Endothelial cell of umbilical vein (primary cell): Measurements from ENCODE around the gene DESI2.

ENCODE experiments used
- CTCF ChIP-seq, 2 donors: IDR thresholded peaks; 1 replicate in 1 of 2; 2 replicates in 1 of 2; pipeline ENCODE4 v1.5.1; 2011; ENCODE audit warnings: low read length in 2 of 2, mild to moderate bottlenecking in 2 of 2, moderate library complexity in 2 of 2, control low read depth in 1 of 2, inconsistent platforms in 1 of 2, low read depth in 1 of 2; ENCODE audit not compliant: insufficient read depth in 1 of 2; ENCODE audit errors: extremely low read depth in 1 of 2
- EZH2 ChIP-seq: IDR thresholded peaks from 2 replicates; pipeline ENCODE4 v1.6.1; 2012; ENCODE audit warnings: borderline replicate concordance, low read depth, mild to moderate bottlenecking, moderate library complexity, low read length, inconsistent platforms; ENCODE audit not compliant: severe bottlenecking
- FOS ChIP-seq: IDR thresholded peaks from 2 replicates; pipeline ENCODE4 v1.6.1; 2011; ENCODE audit warnings: mild to moderate bottlenecking, low read length, moderate library complexity, borderline replicate concordance; ENCODE audit not compliant: insufficient read depth
- GATA2 ChIP-seq: IDR thresholded peaks from 2 replicates; pipeline ENCODE4 v1.7.0; 2011; ENCODE audit warnings: low read depth, mild to moderate bottlenecking, moderate library complexity, mixed read lengths, low read length; ENCODE audit not compliant: insufficient read length, insufficient read depth
- JUN ChIP-seq: IDR thresholded peaks from 2 replicates; pipeline ENCODE4 v1.6.1; 2011; ENCODE audit warnings: borderline replicate concordance, low read depth; ENCODE audit not compliant: insufficient read length, insufficient read depth
- MYC ChIP-seq: IDR thresholded peaks from one replicate; pipeline ENCODE4 v1.6.1; 2011; ENCODE audit warnings: mild to moderate bottlenecking, low read depth, low read length
- POLR2A ChIP-seq: IDR thresholded peaks from 2 replicates; pipeline ENCODE4 v1.6.1; 2012; ENCODE audit warnings: low read depth, mild to moderate bottlenecking, control low read depth, low read length
- POLR2AphosphoS5 ChIP-seq: IDR thresholded peaks from 2 replicates; pipeline ENCODE4 v1.6.1; 2012; ENCODE audit warnings: low read depth, mild to moderate bottlenecking, control low read depth, low read length, moderate library complexity; ENCODE audit not compliant: insufficient read depth

- TF ChIP-seq EZH2 (no peak), CTCF (IDR thresholded peaks at IDR 0.05; ENCODE audit: extremely low read depth in 1 of 2, insufficient read depth in 1 of 2, low read depth in 1 of 2, low read length in 2 of 2) (no peak), POLR2AphosphoS5 (no peak), MYC (no peak), POLR2A (no peak), GATA2 (no peak), JUN (no peak), FOS (no peak)
Measured at GRCh38 chr1:244634546-244634945, 18.4 kb upstream of the DESI2 start.
